Activated CD4-positive, alpha-beta T cell treated with anti-CD3 and anti-CD28 coated beads for 36 hours (primary cell): ENCODE data around the gene MAPK8IP2. TPM values are rescaled to one million over a fixed set of nuclear protein-coding genes. Genes with fewer than 3 reads are reported as not detected.

Source experiments
- ATAC-seq: fragments of 200-7000 bp; cut with Tn5 transposase; one replicate; pipeline ENCODE4 v1.10.0; 2021; ENCODE audit warnings: mild to moderate bottlenecking, moderate library complexity
- CTCF ChIA-PET: fragments of 350-600 bp; sonication (Branson Sonifier 250); formaldehyde crosslinking; loops from one replicate; lab custom pipeline; 2021; ENCODE audit warnings: antibody characterized with exemption; lab: Charles Lee
- POLR2A ChIA-PET: fragments of 350-600 bp; sonication (Branson Sonifier 250); formaldehyde crosslinking; loops from one replicate; lab custom pipeline; 2021; ENCODE audit warnings: antibody characterized with exemption, inconsistent platforms; lab: Charles Lee
- DNase-seq: peaks from one replicate; pipeline ENCODE4 v3.0.0-alpha.2; 2020
- H3K27ac Mint-ChIP-seq: one replicate; pipeline ENCODE4 v1.8.0; 2021; ENCODE audit warnings: mixed read lengths
- H3K27me3 Mint-ChIP-seq: one replicate; pipeline ENCODE4 v1.8.0; 2021; ENCODE audit warnings: mixed read lengths
- H3K36me3 Mint-ChIP-seq: one replicate; pipeline ENCODE4 v1.8.0; 2021; ENCODE audit warnings: low read depth, mixed read lengths
- H3K4me1 Mint-ChIP-seq: one replicate; pipeline ENCODE4 v1.8.0; 2021; ENCODE audit warnings: mixed read lengths
- H3K4me3 Mint-ChIP-seq: one replicate; pipeline ENCODE4 v1.8.0; 2021; ENCODE audit warnings: mild to moderate bottlenecking, moderate library complexity, mixed read lengths
- H3K9me3 Mint-ChIP-seq: one replicate; pipeline ENCODE4 v1.8.0; 2021; ENCODE audit warnings: low read depth, mixed read lengths
- intact Hi-C, 2 experiments: fragments of 100-400 bp; cut with DNase I in 1 of 2; cut with micrococcal nuclease in 1 of 2; formaldehyde crosslinking; loops; one replicate each; pipeline versions ENCODE4 v1.14.2 to v1.15.1; 2022 to 2024; cut with DNase I, micrococcal nuclease
- total RNA-seq, 2 experiments: library from RNA; stranded (reverse); gene quantifications; one replicate each; pipeline ENCODE4 v1.2.3, GENCODE V29; 2021

Gene MAPK8IP2
- total RNA-seq, 2 experiments from 2014 or later = 0.14 TPM

- peaks cover 25% of the 10 kb centered on the region for H3K4me1 Mint-ChIP-seq
- peak; percentile 21 for ATAC-seq
- intact Hi-C loops = loop anchor here (1.0 to 5.0 kb wide), 13 partner anchors 21 to 398 kb away; partner anchors contain the start of genes ARSA (in 1 of the 2), MAPK11 (in 1 of the 2), PPP6R2 (in 1 of the 2) and SYCE3 (in 1 of the 2)
- H3K36me3 Mint-ChIP-seq = peaks cover 22% of the 10 kb centered on the region
- H3K4me3 Mint-ChIP-seq = peak overlapping the region; percentile 86
- ChIA-PET CTCF (interaction anchor here (1.1 to 3.9 kb wide), 2 partner anchors 18 to 58 kb away, joined by 4 to 14 read pairs; partner anchors contain the start of gene SCO2), POLR2A (interaction anchor here (0.6 to 1.6 kb wide), 2 partner anchors 38 to 58 kb away, joined by 4 to 6 read pairs; partner anchors contain the start of gene SCO2)
- no peaks in the 10 kb centered on the region for H3K27me3 Mint-ChIP-seq
- H3K9me3 Mint-ChIP-seq = no peaks in the 10 kb centered on the region
- DNase-seq = no peak
- H3K27ac Mint-ChIP-seq = peak overlapping the region; percentile 84
Measured at GRCh38 chr22:50583294-50583861, 17.2 kb upstream of the MAPK8IP2 start.

GRCh38 chr22:50584106-50585096 is 16.2 kb upstream of the MAPK8IP2 start:
- Mint-ChIP-seq H3K4me3 (peak overlapping the region; percentile 86), H3K9me3 (no peaks in the 10 kb centered on the region), H3K4me1 (peaks cover 24% of the 10 kb centered on the region), H3K27me3 (no peaks in the 10 kb centered on the region), H3K36me3 (peaks cover 15% of the 10 kb centered on the region), H3K27ac (no peak overlapping the region)
- intact Hi-C loops = loop anchor here in 1 of 2 experiments (5.0 kb wide), 1 partner anchor 108 kb away; no protein-coding TSS in a partner anchor
- CTCF ChIA-PET = interaction anchor here (1.0 to 3.9 kb wide), 2 partner anchors 21 to 59 kb away, joined by 3 to 14 read pairs; partner anchors contain the start of gene SCO2
- ATAC-seq (no peak), DNase-seq (no peak)
- POLR2A ChIA-PET = no interaction called here

- CTCF ChIA-PET = interaction anchor here (0.6 kb wide), 1 partner anchor 16 kb away, joined by 3 read pairs; no protein-coding TSS in a partner anchor
- H3K4me1 Mint-ChIP-seq = peaks cover 21% of the 10 kb centered on the region
- no peaks in the 10 kb centered on the region for H3K9me3 Mint-ChIP-seq
- no peak overlapping the region for H3K27ac Mint-ChIP-seq
- DNase-seq (no peak), ATAC-seq (no peak)
- POLR2A ChIA-PET = no interaction called here
- peaks cover 6% of the 10 kb centered on the region for H3K36me3 Mint-ChIP-seq
- H3K4me3 Mint-ChIP-seq = no peak overlapping the region
- intact Hi-C loops = no loop called here
- no peaks in the 10 kb centered on the region for H3K27me3 Mint-ChIP-seq
Measured at GRCh38 chr22:50585238-50585637, 15.4 kb upstream of the MAPK8IP2 start.

- H3K4me1 Mint-ChIP-seq = peaks cover 17% of the 10 kb centered on the region
- H3K9me3 Mint-ChIP-seq = no peaks in the 10 kb centered on the region
- POLR2A ChIA-PET = no interaction called here
- H3K36me3 Mint-ChIP-seq = peaks cover 2% of the 10 kb centered on the region
- no peaks in the 10 kb centered on the region for H3K27me3 Mint-ChIP-seq
- ATAC-seq (no peak), DNase-seq (no peak)
- intact Hi-C loops = no loop called here
- H3K27ac Mint-ChIP-seq = no peak overlapping the region
- CTCF ChIA-PET = interaction anchor here (0.6 kb wide), 1 partner anchor 16 kb away, joined by 3 read pairs; no protein-coding TSS in a partner anchor
- no peak overlapping the region for H3K4me3 Mint-ChIP-seq
Measured at GRCh38 chr22:50585781-50586180, 14.8 kb upstream of the MAPK8IP2 start.

- CTCF ChIA-PET = interaction anchor here (1.0 kb wide), 1 partner anchor 61 kb away, joined by 5 read pairs; the partner anchor contains the start of gene SCO2
- POLR2A ChIA-PET = no interaction called here
- Mint-ChIP-seq H3K4me3 (no peak overlapping the region), H3K9me3 (no peaks in the 10 kb centered on the region), H3K4me1 (peaks cover 12% of the 10 kb centered on the region), H3K27ac (no peak overlapping the region), H3K27me3 (no peaks in the 10 kb centered on the region), H3K36me3 (peaks cover 2% of the 10 kb centered on the region)
- DNase-seq (no peak), ATAC-seq (no peak)
- intact Hi-C loops = no loop called here
Measured at GRCh38 chr22:50586416-50586815, 14.2 kb upstream of the MAPK8IP2 start.

- no peaks in the 10 kb centered on the region for H3K36me3 Mint-ChIP-seq
- H3K4me1 Mint-ChIP-seq = peaks cover 6% of the 10 kb centered on the region
- H3K9me3 Mint-ChIP-seq = no peaks in the 10 kb centered on the region
- no peak for DNase-seq
- POLR2A ChIA-PET = no interaction called here
- H3K4me3 Mint-ChIP-seq = no peak overlapping the region
- H3K27ac Mint-ChIP-seq = no peak overlapping the region
- no peak for ATAC-seq
- CTCF ChIA-PET = interaction anchor here (0.8 to 1.0 kb wide), 2 partner anchors 39 to 62 kb away, joined by 3 to 5 read pairs; partner anchors contain the start of gene SCO2
- H3K27me3 Mint-ChIP-seq = no peaks in the 10 kb centered on the region
- intact Hi-C loops = no loop called here
Measured at GRCh38 chr22:50587407-50587806, 13.2 kb upstream of the MAPK8IP2 start.

GRCh38 chr22:50595189-50595588 is 5.4 kb upstream of the MAPK8IP2 start:
- DNase-seq = no peak
- Mint-ChIP-seq H3K36me3 (peaks cover 3% of the 10 kb centered on the region), H3K27me3 (peaks cover 5% of the 10 kb centered on the region), H3K27ac (no peak overlapping the region), H3K9me3 (no peaks in the 10 kb centered on the region), H3K4me3 (no peak overlapping the region), H3K4me1 (peaks cover 4% of the 10 kb centered on the region)
- POLR2A ChIA-PET = no interaction called here
- CTCF ChIA-PET = no interaction called here
- no peak for ATAC-seq
- intact Hi-C loops = no loop called here

GRCh38 chr22:50597097-50597496 is 3.5 kb upstream of the MAPK8IP2 start:
- intact Hi-C loops = no loop called here
- Mint-ChIP-seq H3K4me3 (no peak overlapping the region), H3K27ac (no peak overlapping the region), H3K4me1 (peaks cover 7% of the 10 kb centered on the region), H3K27me3 (peaks cover 12% of the 10 kb centered on the region), H3K36me3 (peaks cover 3% of the 10 kb centered on the region), H3K9me3 (no peaks in the 10 kb centered on the region)
- DNase-seq (no peak), ATAC-seq (no peak)
- POLR2A ChIA-PET = no interaction called here
- CTCF ChIA-PET = no interaction called here

- ChIA-PET CTCF (no interaction called here), POLR2A (interaction anchor here (0.6 kb wide), 1 partner anchor 30 kb away, joined by 3 read pairs; no protein-coding TSS in a partner anchor)
- Mint-ChIP-seq H3K27ac (no peak overlapping the region), H3K4me1 (peaks cover 7% of the 10 kb centered on the region), H3K36me3 (peaks cover 3% of the 10 kb centered on the region), H3K27me3 (peaks cover 26% of the 10 kb centered on the region), H3K4me3 (peak overlapping the region; percentile 57), H3K9me3 (no peaks in the 10 kb centered on the region)
- ATAC-seq (peak; percentile 80), DNase-seq (peak; percentile 80)
- intact Hi-C loops = no loop called here
Measured at GRCh38 chr22:50599816-50600455, 657 bp upstream of the MAPK8IP2 start.

GRCh38 chr22:50600967-50601668 is 525 bp downstream of the MAPK8IP2 start:
- POLR2A ChIA-PET = interaction anchor here (0.6 kb wide), 1 partner anchor 20 kb away, joined by 5 read pairs; no protein-coding TSS in a partner anchor
- Mint-ChIP-seq H3K27ac (no peak overlapping the region), H3K4me1 (peaks cover 7% of the 10 kb centered on the region), H3K36me3 (no peaks in the 10 kb centered on the region), H3K4me3 (peak overlapping the region; percentile 49), H3K27me3 (peaks cover 31% of the 10 kb centered on the region), H3K9me3 (no peaks in the 10 kb centered on the region)
- DNase-seq (no peak), ATAC-seq (no peak)
- CTCF ChIA-PET = interaction anchor here (0.8 to 1.2 kb wide), 4 partner anchors 18 to 53 kb away, joined by 3 to 5 read pairs (median 4); partner anchors contain the start of genes CHKB and SYCE3
- intact Hi-C loops = no loop called here
